ENCODE measurements around the gene PKP3. TPM values are rescaled to one million over a fixed set of nuclear protein-coding genes. Genes with fewer than 3 reads are reported as not detected.
A peak's percentile ranks its signal among the peaks of the same experiment; 100 is the strongest.

PKP3 gene
- total and polyA plus RNA-seq, 9 of the 15 experiments (the other 6 are each of a cell fraction or from before 2014, with no cell fraction given), result 0.11 to 110 (median 30.7) TPM

GRCh38 chr11:406796-407650 lies 13.0 kb downstream of the PKP3 start (continued):
- TF ChIP-seq, protein P1, sequence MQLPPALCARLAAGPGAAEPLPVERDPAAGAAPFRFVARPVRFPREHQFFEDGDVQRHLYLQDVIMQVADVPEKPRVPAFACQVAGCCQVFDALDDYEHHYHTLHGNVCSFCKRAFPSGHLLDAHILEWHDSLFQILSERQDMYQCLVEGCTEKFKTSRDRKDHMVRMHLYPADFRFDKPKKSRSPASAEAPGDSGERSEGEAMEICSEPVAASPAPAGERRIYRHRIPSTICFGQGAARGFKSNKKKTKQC (CRISPR knock-in tag; IDR thresholded peaks at IDR 0.05), result peak; percentile 74; the same call in 1 of the 2 replicates
- TF ChIP-seq U2AF2 (optimal IDR thresholded peaks at IDR 0.05; ENCODE audit: low read depth, low read length) (no peak), ZNF436 (CRISPR knock-in tag; IDR thresholded peaks at IDR 0.05) (no peak), IRF2 (CRISPR knock-in tag; IDR thresholded peaks at IDR 0.05) (no peak), CBFB (CRISPR knock-in tag; IDR thresholded peaks at IDR 0.05) (no peak), TAF1 (IDR thresholded peaks at IDR 0.05; ENCODE audit: control insufficient read depth, extremely low read depth, insufficient read depth, low read length, severe bottlenecking) (peak; percentile 14), ZNF24 (IDR thresholded peaks at IDR 0.05) (no peak), ZFPM2 (CRISPR knock-in tag; IDR thresholded peaks at IDR 0.05) (no peak), SMARCA5 (IDR thresholded peaks at IDR 0.05) (peak; percentile 67; the same call in 1 of the 2 replicates), NCOA6 (IDR thresholded peaks at IDR 0.05) (peak; percentile 89), BCOR (IDR thresholded peaks at IDR 0.05) (peak; percentile 62), ZBTB1 (CRISPR knock-in tag; IDR thresholded peaks at IDR 0.05; ENCODE audit: borderline replicate concordance, low read depth) (no peak; the same call in 1 of the 2 replicates), KLF10 (CRISPR knock-in tag; IDR thresholded peaks at IDR 0.05) (no peak), SRSF1 (IDR thresholded peaks at IDR 0.05; ENCODE audit: low read depth, low read length) (no peak), CREM (IDR thresholded peaks at IDR 0.05; ENCODE audit: low read depth) (peak; percentile 71), ZNF431 (CRISPR knock-in tag; IDR thresholded peaks at IDR 0.05) (no peak), MEF2D (tag; conservative IDR thresholded peaks at IDR 0.05; ENCODE audit: low read depth) (no peak), CUX1 (CRISPR knock-in tag; IDR thresholded peaks at IDR 0.05) (no peak), XRCC5 (IDR thresholded peaks at IDR 0.05; ENCODE audit: low read depth, low read length) (peak; percentile 58; the same call in 1 of the 2 replicates), YY1 (IDR thresholded peaks at IDR 0.05; ENCODE audit: borderline replicate concordance in 1 of 3, control insufficient read depth in 1 of 3, extremely low read depth in 1 of 3, insufficient read depth in 3 of 3, insufficient read length in 1 of 3, insufficient replicate concordance in 2 of 3, low read depth in 1 of 3, low read length in 2 of 3) (peak in 2 of 3 experiments; percentile 34 to 43)
- TF ChIP-seq, protein P2, sequence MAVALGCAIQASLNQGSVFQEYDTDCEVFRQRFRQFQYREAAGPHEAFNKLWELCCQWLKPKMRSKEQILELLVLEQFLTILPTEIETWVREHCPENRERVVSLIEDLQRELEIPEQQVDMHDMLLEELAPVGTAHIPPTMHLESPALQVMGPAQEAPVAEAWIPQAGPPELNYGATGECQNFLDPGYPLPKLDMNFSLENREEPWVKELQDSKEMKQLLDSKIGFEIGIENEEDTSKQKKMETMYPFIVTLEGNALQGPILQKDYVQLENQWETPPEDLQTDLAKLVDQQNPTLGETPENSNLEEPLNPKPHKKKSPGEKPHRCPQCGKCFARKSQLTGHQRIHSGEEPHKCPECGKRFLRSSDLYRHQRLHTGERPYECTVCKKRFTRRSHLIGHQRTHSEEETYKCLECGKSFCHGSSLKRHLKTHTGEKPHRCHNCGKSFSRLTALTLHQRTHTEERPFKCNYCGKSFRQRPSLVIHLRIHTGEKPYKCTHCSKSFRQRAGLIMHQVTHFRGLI (CRISPR knock-in tag; IDR thresholded peaks at IDR 0.05), result no peak

All from K562 (cell line).